IMR-90 (cell line): ENCODE data around the gene PPAN.

Source experiments
- MAZ ChIP-seq: IDR thresholded peaks from 2 replicates; pipeline ENCODE4 v1.6.1; 2012; ENCODE audit warnings: low read depth, mild to moderate bottlenecking, low read length, improper control_type of control experiment, moderate library complexity, borderline replicate concordance
- MXI1 ChIP-seq: IDR thresholded peaks from 2 replicates; pipeline ENCODE4 v1.6.1; 2012; ENCODE audit warnings: low read depth, mild to moderate bottlenecking, low read length, moderate library complexity, borderline replicate concordance
- POLR2A ChIP-seq: IDR thresholded peaks from 2 replicates; pipeline ENCODE4 v1.6.1; 2012; ENCODE audit warnings: mild to moderate bottlenecking, low read depth, low read length
- RAD21 ChIP-seq: IDR thresholded peaks from 2 replicates; pipeline ENCODE4 v1.6.1; 2012; ENCODE audit warnings: low read length, improper control_type of control experiment
- TF ChIP-seq, protein P1 (sequence below): conservative IDR thresholded peaks from 2 replicates; pipeline ENCODE4 v1.5.1; 2012; ENCODE audit warnings: mild to moderate bottlenecking, low read depth, low read length, improper control_type of control experiment
- TF ChIP-seq, protein P2 (sequence below): fragments of 150-350 bp; IDR thresholded peaks from 2 replicates; pipeline ENCODE4 v1.6.1; 2017; ENCODE audit warnings: mild to moderate bottlenecking, antibody characterized with exemption, low read length, low read depth

DNA sequence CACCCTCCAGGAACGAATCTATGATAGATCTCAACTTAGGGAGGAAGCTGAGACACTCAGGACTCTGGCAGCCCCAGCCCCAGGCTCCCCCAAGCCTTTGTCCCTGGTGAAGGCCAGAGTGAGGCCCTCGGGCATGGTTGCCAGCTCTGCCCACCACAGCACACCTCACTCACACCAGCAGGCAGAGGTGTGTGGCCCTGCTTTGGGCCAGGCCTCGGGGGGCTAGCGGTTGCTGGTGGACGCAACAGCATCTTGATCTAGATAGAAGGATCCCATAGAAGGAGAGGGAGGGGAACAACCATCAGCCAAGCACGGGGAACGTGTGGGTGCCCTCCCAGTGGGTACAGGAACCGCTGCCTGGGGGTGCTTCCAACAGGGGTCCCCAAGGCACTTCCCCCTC, 51.9 kb downstream of the PPAN start:
- TF ChIP-seq, protein P1, sequence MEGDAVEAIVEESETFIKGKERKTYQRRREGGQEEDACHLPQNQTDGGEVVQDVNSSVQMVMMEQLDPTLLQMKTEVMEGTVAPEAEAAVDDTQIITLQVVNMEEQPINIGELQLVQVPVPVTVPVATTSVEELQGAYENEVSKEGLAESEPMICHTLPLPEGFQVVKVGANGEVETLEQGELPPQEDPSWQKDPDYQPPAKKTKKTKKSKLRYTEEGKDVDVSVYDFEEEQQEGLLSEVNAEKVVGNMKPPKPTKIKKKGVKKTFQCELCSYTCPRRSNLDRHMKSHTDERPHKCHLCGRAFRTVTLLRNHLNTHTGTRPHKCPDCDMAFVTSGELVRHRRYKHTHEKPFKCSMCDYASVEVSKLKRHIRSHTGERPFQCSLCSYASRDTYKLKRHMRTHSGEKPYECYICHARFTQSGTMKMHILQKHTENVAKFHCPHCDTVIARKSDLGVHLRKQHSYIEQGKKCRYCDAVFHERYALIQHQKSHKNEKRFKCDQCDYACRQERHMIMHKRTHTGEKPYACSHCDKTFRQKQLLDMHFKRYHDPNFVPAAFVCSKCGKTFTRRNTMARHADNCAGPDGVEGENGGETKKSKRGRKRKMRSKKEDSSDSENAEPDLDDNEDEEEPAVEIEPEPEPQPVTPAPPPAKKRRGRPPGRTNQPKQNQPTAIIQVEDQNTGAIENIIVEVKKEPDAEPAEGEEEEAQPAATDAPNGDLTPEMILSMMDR: no peak
- TF ChIP-seq MXI1: no peak
- TF ChIP-seq, protein P2, sequence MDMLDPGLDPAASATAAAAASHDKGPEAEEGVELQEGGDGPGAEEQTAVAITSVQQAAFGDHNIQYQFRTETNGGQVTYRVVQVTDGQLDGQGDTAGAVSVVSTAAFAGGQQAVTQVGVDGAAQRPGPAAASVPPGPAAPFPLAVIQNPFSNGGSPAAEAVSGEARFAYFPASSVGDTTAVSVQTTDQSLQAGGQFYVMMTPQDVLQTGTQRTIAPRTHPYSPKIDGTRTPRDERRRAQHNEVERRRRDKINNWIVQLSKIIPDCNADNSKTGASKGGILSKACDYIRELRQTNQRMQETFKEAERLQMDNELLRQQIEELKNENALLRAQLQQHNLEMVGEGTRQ: no peak
- no peak for TF ChIP-seq RAD21
- TF ChIP-seq POLR2A: no peak
- no peak for TF ChIP-seq MAZ
